Activated T-helper 2 cell treated with anti-CD3 and anti-CD28 coated beads, Interferon-gamma antibody, Interleukin-2, Interleukin-4, amounts not matched to agents 10 μg/mL and 5 μg/mL and 100 μg/mL, durations not matched to agents 14 hours and 24 hours and 36 hours (primary cell): ENCODE measurements around the gene POU2AF2. TPM values are rescaled to one million over a fixed set of nuclear protein-coding genes. Genes with fewer than 3 reads are reported as not detected.

Source experiments
- DNase-seq: peaks from one replicate; pipeline ENCODE4 v3.0.0; 2021; ENCODE audit warnings: low spot score
- H3K27ac Mint-ChIP-seq: one replicate; pipeline ENCODE4 v1.8.0; 2021; ENCODE audit warnings: mixed read lengths
- H3K27me3 Mint-ChIP-seq: one replicate; pipeline ENCODE4 v1.8.0; 2021; ENCODE audit warnings: low read depth, mixed read lengths
- H3K36me3 Mint-ChIP-seq: one replicate; pipeline ENCODE4 v1.8.0; 2021; ENCODE audit warnings: low read depth, mixed read lengths
- H3K4me1 Mint-ChIP-seq: one replicate; pipeline ENCODE4 v1.8.0; 2021; ENCODE audit warnings: low read depth, mixed read lengths
- H3K4me3 Mint-ChIP-seq: one replicate; pipeline ENCODE4 v1.8.0; 2021; ENCODE audit warnings: low read depth, mild to moderate bottlenecking, moderate library complexity, mixed read lengths
- H3K9me3 Mint-ChIP-seq: one replicate; pipeline ENCODE4 v1.8.0; 2021; ENCODE audit warnings: mixed read lengths
- intact Hi-C: fragments of 100-400 bp; cut with micrococcal nuclease; formaldehyde crosslinking; loops from one replicate; pipeline ENCODE4 v1.15.1; 2023
- total RNA-seq: library from RNA; stranded (reverse); gene quantifications from 2 replicates; pipeline ENCODE4 v1.2.3, GENCODE V29; 2022

POU2AF2 gene
- total RNA-seq, 1 donor from 2014 or later, result not detected

- Mint-ChIP-seq H3K27me3 (peaks cover 4% of the 10 kb centered on the region), H3K4me3 (no peak overlapping the region), H3K4me1 (no peaks in the 10 kb centered on the region), H3K36me3 (no peaks in the 10 kb centered on the region), H3K27ac (no peak overlapping the region), H3K9me3 (no peaks in the 10 kb centered on the region)
- intact Hi-C loops, result no loop called here
- no peak for DNase-seq
Observed at GRCh38 chr11:111330234-111330893, 84.8 kb downstream of the POU2AF2 start.

- no peaks in the 10 kb centered on the region for H3K36me3 Mint-ChIP-seq
- no peaks in the 10 kb centered on the region for H3K9me3 Mint-ChIP-seq
- H3K27me3 Mint-ChIP-seq, result no peaks in the 10 kb centered on the region
- no peak overlapping the region for H3K27ac Mint-ChIP-seq
- H3K4me1 Mint-ChIP-seq, result no peaks in the 10 kb centered on the region
- no peak for DNase-seq
- intact Hi-C loops, result no loop called here
- no peak overlapping the region for H3K4me3 Mint-ChIP-seq
Observed at GRCh38 chr11:111331711-111332479, 86.4 kb downstream of the POU2AF2 start.

DNA sequence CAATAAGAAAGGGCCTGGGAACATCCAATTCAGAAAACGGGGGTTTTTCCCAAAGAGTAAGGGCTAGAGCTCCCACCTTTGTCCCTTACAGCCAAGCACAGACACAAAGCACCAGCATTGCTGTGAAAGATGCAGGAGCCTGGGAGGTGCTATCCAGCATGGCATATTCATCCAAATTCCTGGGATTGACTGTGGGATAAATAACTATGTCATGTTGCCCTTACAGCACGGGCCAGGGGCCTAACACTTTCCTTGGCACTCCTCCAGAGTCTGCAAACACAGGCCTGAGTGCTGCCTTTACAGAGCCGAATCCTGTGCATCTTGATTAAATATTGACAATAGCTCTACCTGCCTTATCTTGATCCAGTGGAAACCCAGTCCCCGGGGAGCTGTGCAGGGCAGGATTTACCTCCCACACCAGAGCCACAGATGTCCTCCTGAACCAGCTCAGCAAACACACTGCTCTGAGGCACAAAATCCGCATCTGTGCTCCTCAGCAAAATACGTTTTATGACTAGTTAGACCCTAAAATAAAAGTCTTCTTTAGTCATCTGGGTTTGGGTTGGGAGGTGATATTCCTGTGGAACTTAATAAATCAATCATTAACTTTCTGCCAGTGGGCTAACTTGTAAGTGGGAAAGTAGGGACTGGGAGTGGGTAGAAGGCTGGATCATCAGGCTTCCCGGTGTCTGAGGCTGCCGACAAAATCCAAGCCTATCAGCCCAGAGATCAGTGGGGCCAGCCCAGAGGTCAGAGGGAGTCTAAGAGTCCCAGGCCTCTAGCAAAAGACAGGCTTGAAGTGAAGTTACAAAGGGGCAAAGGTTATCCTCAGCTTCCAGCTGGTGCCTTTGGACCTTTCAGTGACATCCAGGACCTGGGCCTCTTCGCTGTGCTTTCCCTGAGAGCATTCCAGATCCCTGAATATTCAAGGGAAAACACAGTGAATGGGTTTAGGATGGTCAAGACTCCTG lies 89.3 kb downstream of the POU2AF2 start:
- intact Hi-C loops, result no loop called here
- Mint-ChIP-seq H3K4me1 (no peaks in the 10 kb centered on the region), H3K36me3 (peaks cover 4% of the 10 kb centered on the region), H3K9me3 (peaks cover 5% of the 10 kb centered on the region), H3K4me3 (no peak overlapping the region), H3K27ac (no peak overlapping the region), H3K27me3 (no peaks in the 10 kb centered on the region)
- DNase-seq, result no peak

DNA sequence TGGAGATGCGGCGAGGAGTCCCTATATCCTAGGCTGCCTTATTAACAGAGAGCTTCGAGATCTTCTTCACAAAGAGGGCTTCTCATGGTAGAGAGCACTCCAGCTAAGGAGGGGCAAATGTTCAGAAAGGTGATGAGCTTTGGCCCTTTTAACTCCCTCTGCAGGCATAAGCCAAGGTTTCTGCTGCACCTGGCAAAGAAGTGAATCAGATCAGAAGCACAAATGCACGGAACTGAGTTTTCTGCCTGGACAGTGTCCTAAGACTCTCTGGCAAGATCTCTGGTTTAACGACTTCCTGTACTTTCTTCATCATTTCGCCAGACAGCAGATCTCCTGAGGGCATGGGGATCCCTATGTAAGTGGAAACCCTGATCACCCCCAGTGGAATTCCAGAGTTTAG lies 90.0 kb downstream of the POU2AF2 start:
- Mint-ChIP-seq H3K4me1 (no peaks in the 10 kb centered on the region), H3K27me3 (no peaks in the 10 kb centered on the region), H3K4me3 (no peak overlapping the region), H3K27ac (no peak overlapping the region), H3K36me3 (peaks cover 4% of the 10 kb centered on the region), H3K9me3 (peaks cover 9% of the 10 kb centered on the region)
- DNase-seq, result no peak
- intact Hi-C loops, result no loop called here

Other genes with a start within 250 kb of the POU2AF2 start
- gene POU2AF3, start 52.8 kb downstream of the POU2AF2 start, total RNA-seq, result 0.16 TPM in 1 of 2 replicates, not detected in the other
- 35.2 and 37.2 TPM in 2 replicates for gene POU2AF1, start 133.6 kb downstream of the POU2AF2 start, total RNA-seq